HepG2 (cell line): ENCODE measurements around the gene GSTM1.

Source experiments
- CBFB ChIP-seq: sonication (generic); formaldehyde crosslinking; IDR thresholded peaks from 2 replicates; pipeline ENCODE4 v1.4.0; 2020; ENCODE audit warnings: missing genetic modification reagents
- CTCF ChIP-seq: sonication (generic); formaldehyde crosslinking; IDR thresholded peaks from 2 replicates; pipeline ENCODE4 v1.5.0; 2020; ENCODE audit warnings: mild to moderate bottlenecking, missing genetic modification reagents, moderate library complexity
- STAT5B ChIP-seq: sonication (generic); formaldehyde crosslinking; IDR thresholded peaks from 2 replicates; pipeline ENCODE4 v1.4.0; 2020; ENCODE audit warnings: missing genetic modification reagents
- TBX3 ChIP-seq: fragments of 450-650 bp; IDR thresholded peaks from 2 replicates; pipeline ENCODE4 v1.6.1; 2017; ENCODE audit warnings: antibody characterized with exemption, mild to moderate bottlenecking, inconsistent platforms, borderline replicate concordance
- ZNF224 ChIP-seq: sonication (generic); formaldehyde crosslinking; IDR thresholded peaks from 2 replicates; pipeline ENCODE4 v1.5.0; 2020; ENCODE audit warnings: mild to moderate bottlenecking, missing genetic modification reagents

GRCh38 chr1:109657970-109658369, 29.6 kb upstream of the GSTM1 start:
- TF ChIP-seq ZNF224 (CRISPR knock-in tag) (no peak), CTCF (CRISPR knock-in tag) (no peak), TBX3 (no peak), STAT5B (CRISPR knock-in tag) (no peak), CBFB (CRISPR knock-in tag) (no peak)
